GM12801 (cell line): ENCODE results near the gene MIXL1.

Experiments
- CTCF ChIP-seq: IDR thresholded peaks from one replicate; pipeline ENCODE4 v1.5.1; 2011; ENCODE audit warnings: control low read depth; ENCODE audit not compliant: insufficient read length; ENCODE audit errors: extremely low read depth

The MIXL1 gene

GRCh38 chr1:226268421-226269124 is 45.1 kb downstream of the MIXL1 start:
- TF ChIP-seq CTCF: no peak

- no peak for TF ChIP-seq CTCF
These were observed 50.7 kb downstream of the MIXL1 start for GRCh38 chr1:226274138-226274537.

- no peak for TF ChIP-seq CTCF
These were observed 52.7 kb downstream of the MIXL1 start for GRCh38 chr1:226276077-226276682.
